Peyer's patch (tissue), 4 donors: ENCODE measurements around the gene DPF3. TPM values are rescaled to one million over a fixed set of nuclear protein-coding genes. Genes with fewer than 3 reads are reported as not detected.

ENCODE experiments used
- DNase-seq, 3 donors: peaks; one replicate each; pipeline ENCODE4 v3.0.0-alpha.2; 2017 to 2019
- H3K27ac ChIP-seq, 4 donors: fragments of 200-600 bp; sonication (generic); one replicate each; pipeline ENCODE4 v1.5.1; 2016 to 2019
- H3K27me3 ChIP-seq, 2 donors: fragments of 200-600 bp; sonication (generic); one replicate each; pipeline ENCODE4 v1.5.1; 2019
- H3K36me3 ChIP-seq, 3 donors: fragments of 200-600 bp; sonication (generic); one replicate each; pipeline ENCODE4 v1.5.1; 2016 to 2019
- H3K4me1 ChIP-seq, 4 donors: fragments of 200-600 bp; sonication (generic); one replicate each; pipeline ENCODE4 v1.5.1; 2016 to 2019
- H3K4me3 ChIP-seq, 4 donors: fragments of 200-600 bp; sonication (generic); 1 replicate in 3 of 4; 2 replicates in 1 of 4; pipeline ENCODE4 v1.5.1; 2016 to 2019; ENCODE audit warnings: mild to moderate bottlenecking in 1 of 4
- H3K9me3 ChIP-seq, 4 donors: fragments of 200-600 bp; sonication (generic); one replicate each; pipeline ENCODE4 v1.5.1; 2016 to 2019; ENCODE audit warnings: mild to moderate bottlenecking in 1 of 4
- CTCF ChIP-seq, 6 experiments: fragments of 450-650 bp in 4 of 6; fragments of 200-600 bp in 2 of 6; sonication (generic) in 1 of 6; IDR thresholded peaks; one replicate each; pipeline ENCODE4 v1.5.1; 2017 to 2019; ENCODE audit warnings: antibody characterized with exemption in 6 of 6, mild to moderate bottlenecking in 3 of 6, moderate library complexity in 1 of 6
- POLR2A ChIP-seq, 2 donors: fragments of 450-650 bp; IDR thresholded peaks; one replicate each; pipeline ENCODE4 v1.5.1; 2017; ENCODE audit warnings: antibody characterized with exemption in 2 of 2, mild to moderate bottlenecking in 2 of 2, moderate library complexity in 2 of 2
- total RNA-seq, 4 donors: library from RNA; depleted of rRNA; stranded (reverse); fragments of >200 nt; gene quantifications; one replicate each; pipeline ENCODE4 v1.1.0, GENCODE V29; 2016

Gene DPF3
- total RNA-seq, 4 donors from 2014 or later = 10.7 to 25.6 (median 17.9) TPM

- Histone ChIP-seq H3K27me3 (no peaks in the 10 kb centered on the region), H3K4me3 (no peak overlapping the region), H3K4me1 (no peaks in the 10 kb centered on the region), H3K9me3 (no peaks in the 10 kb centered on the region), H3K27ac (no peak overlapping the region), H3K36me3 (no peaks in the 10 kb centered on the region)
- TF ChIP-seq CTCF (IDR thresholded peaks at IDR 0.05) = no peak
- DNase-seq = no peak
These were observed 106.1 kb downstream of the DPF3 start for GRCh38 chr14:72787841-72788240.

DNA sequence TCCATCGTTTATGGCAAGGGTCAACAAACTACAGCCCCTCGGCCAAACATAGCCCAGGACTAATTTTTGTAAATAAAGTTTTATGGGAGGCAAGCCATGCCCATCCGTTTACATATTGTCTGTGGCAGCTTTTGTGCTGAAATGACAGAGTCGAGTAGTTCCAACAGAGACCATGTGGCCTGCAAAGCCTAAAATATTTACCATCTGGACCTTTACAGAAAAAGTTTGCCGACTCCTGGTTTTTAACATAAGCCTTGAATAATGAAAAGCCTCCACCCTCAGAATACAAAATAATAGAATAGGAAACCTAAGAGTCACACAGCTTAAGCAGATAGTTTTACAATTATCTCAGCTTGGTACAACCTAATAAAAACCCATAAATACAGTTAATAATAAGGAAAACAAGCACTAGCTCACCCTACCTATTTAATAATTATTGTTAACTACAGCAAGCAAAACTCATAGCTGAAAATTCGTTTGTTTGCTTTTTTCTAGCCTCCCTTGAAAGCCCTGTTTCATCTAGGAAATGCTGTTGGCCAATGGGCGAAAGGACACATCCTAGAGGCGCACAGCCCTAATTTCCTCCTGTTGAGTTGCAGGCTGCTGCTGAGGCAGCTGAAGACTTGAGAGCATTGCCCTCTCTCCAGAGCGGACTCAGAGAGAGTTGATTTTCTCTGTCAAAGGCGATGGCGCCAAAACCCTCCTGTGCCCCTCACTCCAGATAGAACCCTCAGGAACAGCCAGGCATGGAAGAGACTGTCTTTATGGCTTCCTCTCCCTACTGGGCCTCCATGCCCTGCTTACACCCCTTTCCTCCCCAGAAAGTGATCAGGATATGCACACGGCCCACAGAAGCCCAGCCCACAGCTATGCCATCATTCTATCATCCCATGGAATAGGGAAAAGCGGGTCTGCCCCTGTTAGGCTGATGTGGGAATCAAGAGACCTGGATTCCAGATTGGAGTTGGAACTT is 107.2 kb downstream of the DPF3 start:
- Histone ChIP-seq H3K9me3 (no peaks in the 10 kb centered on the region), H3K4me1 (no peaks in the 10 kb centered on the region), H3K27ac (no peak overlapping the region), H3K36me3 (no peaks in the 10 kb centered on the region), H3K27me3 (no peaks in the 10 kb centered on the region), H3K4me3 (no peak overlapping the region)
- no peak for TF ChIP-seq CTCF (IDR thresholded peaks at IDR 0.05)
- no peak for TF ChIP-seq POLR2A (IDR thresholded peaks at IDR 0.05)
- DNase-seq = no peak

DNA sequence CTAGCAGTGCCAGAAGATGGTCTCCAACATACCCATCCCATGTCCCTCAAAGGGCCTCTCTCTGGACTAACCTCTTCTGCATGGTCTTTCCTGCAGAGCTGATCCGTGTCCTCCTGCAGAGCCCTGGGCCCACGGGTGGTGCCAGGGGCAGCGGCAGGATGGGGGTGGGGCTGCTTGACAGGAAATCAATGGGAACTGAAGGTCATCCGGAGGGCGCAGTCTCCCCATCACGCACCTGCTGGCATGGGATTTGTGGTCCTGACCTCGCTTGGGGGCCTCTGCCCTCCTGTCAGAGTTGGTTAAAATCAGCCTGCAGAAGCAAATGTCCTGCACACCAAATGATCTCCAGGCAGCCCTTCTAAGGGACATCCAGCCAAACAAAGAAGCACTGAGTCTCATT is 110.2 kb downstream of the DPF3 start:
- no peaks in the 10 kb centered on the region for H3K4me1 ChIP-seq
- H3K36me3 ChIP-seq = no peaks in the 10 kb centered on the region
- H3K9me3 ChIP-seq = no peaks in the 10 kb centered on the region
- no peak overlapping the region for H3K27ac ChIP-seq
- no peaks in the 10 kb centered on the region for H3K27me3 ChIP-seq
- TF ChIP-seq POLR2A (IDR thresholded peaks at IDR 0.05) (no peak), CTCF (IDR thresholded peaks at IDR 0.05) (no peak)
- no peak for DNase-seq
- no peak overlapping the region for H3K4me3 ChIP-seq

DNA sequence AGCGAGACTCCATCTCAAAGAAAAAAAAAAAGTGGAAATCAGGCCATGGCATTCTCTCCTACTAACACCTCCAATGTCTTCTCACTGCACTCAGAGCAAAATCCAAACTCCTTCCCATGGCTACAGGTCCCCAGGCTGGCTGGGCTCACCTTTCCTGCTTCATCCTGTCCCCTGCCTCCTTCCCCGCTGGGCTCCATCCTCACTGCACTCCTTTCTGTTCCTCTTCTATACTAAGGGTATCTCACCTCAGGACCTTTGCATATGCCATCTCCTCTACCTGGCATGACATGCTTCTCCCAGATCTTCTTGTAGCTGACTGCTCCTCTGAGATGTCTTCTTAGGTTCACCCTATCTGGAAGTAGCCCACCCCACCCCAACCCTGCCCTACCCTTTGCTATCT is 111.1 kb downstream of the DPF3 start:
- DNase-seq = no peak
- H3K27ac ChIP-seq = no peak overlapping the region
- no peaks in the 10 kb centered on the region for H3K4me1 ChIP-seq
- no peaks in the 10 kb centered on the region for H3K36me3 ChIP-seq
- H3K9me3 ChIP-seq = no peaks in the 10 kb centered on the region
- no peak overlapping the region for H3K4me3 ChIP-seq
- no peaks in the 10 kb centered on the region for H3K27me3 ChIP-seq
- TF ChIP-seq CTCF (IDR thresholded peaks at IDR 0.05) (no peak), POLR2A (IDR thresholded peaks at IDR 0.05) (no peak)

DNA sequence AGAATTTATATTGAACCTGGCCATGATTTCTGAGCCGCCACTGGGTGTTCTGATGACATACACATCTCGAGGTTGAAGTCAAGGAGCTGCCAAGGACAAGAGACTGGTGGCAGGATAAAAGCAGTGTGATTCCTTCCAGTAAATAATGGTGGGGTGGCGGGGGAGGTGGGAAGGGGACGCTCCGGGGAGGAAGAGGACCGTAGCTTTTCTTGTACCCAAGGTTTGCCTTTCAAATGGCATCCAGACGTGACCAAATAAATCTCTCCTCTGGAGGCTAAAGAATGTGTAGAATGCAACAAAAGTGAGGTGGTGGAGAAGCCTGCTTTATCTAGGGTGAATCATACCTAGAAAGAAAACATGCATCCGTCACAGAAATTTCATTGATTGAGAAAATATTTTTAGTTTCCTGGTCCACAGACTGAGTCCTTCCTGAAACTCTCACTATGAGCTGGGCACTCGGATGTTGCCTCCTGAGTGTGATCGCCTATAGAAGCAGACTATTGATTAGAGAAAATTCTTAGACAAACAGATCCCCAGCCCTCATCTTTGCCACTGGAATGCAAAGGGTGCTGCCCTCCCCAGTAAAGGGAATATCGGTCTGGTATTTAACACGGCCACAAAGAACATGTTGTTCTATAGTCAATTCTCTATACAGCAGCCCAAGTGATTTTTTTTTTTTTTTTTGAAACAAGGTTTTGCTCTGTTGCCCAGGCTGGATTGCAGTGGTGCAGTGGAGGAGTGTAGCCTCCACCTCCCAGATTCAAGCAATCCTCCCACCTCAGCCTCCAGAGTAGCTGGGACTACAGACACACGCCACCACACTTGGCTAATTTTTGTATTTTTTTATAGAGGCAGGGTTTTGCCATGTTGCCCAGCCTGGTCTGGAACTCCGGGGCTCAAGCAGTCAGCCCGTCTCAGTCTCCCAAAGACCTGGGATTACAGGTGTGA is 112.1 kb downstream of the DPF3 start:
- no peaks in the 10 kb centered on the region for H3K36me3 ChIP-seq
- no peak for DNase-seq
- H3K27ac ChIP-seq = no peak overlapping the region
- no peak overlapping the region for H3K4me3 ChIP-seq
- H3K9me3 ChIP-seq = no peaks in the 10 kb centered on the region
- H3K4me1 ChIP-seq = peaks cover 0 to 3% (median 0%) of the 10 kb centered on the region in 4 donors
- TF ChIP-seq POLR2A (IDR thresholded peaks at IDR 0.05) (no peak), CTCF (IDR thresholded peaks at IDR 0.05) (no peak)
- no peaks in the 10 kb centered on the region for H3K27me3 ChIP-seq
